K562 (cell line): Measurements from ENCODE around the gene LIMCH1. TPM values are rescaled to one million over a fixed set of nuclear protein-coding genes. Genes with fewer than 3 reads are reported as not detected.

ENCODE experiments used
- ATAC-seq: fragments of 200-7000 bp; cut with Tn5 transposase; 3 replicates; pipeline ENCODE4 v1.9.1; 2020; ENCODE audit warnings: moderate library complexity
- BruUV-seq: library from RNA; stranded (reverse); fragments of 400-500 nt; replicated peaks from 2 replicates; lab custom pipeline; 2021; lab: Mats Ljungman, UMichigan
- CTCF ChIA-PET: fragments of 300-600 bp; formaldehyde crosslinking; extraction: SDS; loops from one replicate; lab custom pipeline; 2021; ENCODE audit warnings: low intra/inter-chr PET ratio; lab: Yijun Ruan, JAX
- POLR2A ChIA-PET: fragments of 300-600, 350-650 bp; sonication (Branson Sonifier 250); formaldehyde crosslinking; extraction: SDS; loops from one replicate; lab custom pipeline; 2021; ENCODE audit warnings: antibody characterized with exemption, inconsistent platforms; lab: Yijun Ruan, JAX
- DNase-seq, 4 experiments: peaks; one replicate each; pipeline versions ENCODE4 v3.0.0 to v3.0.0-alpha.2; 2011 to 2018; ENCODE audit warnings: low spot score in 3 of 4, mixed read lengths in 3 of 4; ENCODE audit errors: extremely low read depth in 1 of 4
- FAIRE-seq: peaks from 2 replicates; lab custom pipeline; 2011; peaks lifted over from hg19 to GRCh38; lab: Jason Lieb, UNC
- H2AFZ ChIP-seq: 2 replicates; pipeline ENCODE4 v1.6.0; 2011; ENCODE audit warnings: low read depth, low read length, control low read depth, inconsistent platforms
- H3K27ac ChIP-seq: fragments of 200-600 bp; 3 replicates; pipeline ENCODE4 v1.8.0; 2011; ENCODE audit warnings: low read depth, mild to moderate bottlenecking, control low read depth, inconsistent platforms, low read length, moderate library complexity, mixed read lengths; ENCODE audit errors: extremely low read depth
- H3K27me3 ChIP-seq, 2 experiments: fragments of 300-600 bp in 1 of 2; 2 replicates in 1 of 2; 3 replicates in 1 of 2; pipeline versions ENCODE4 v1.6.0 to v1.8.0; 2011; ENCODE audit warnings: inconsistent platforms in 2 of 2, low read length in 2 of 2, mild to moderate bottlenecking in 1 of 2, mixed read lengths in 1 of 2, moderate library complexity in 1 of 2; ENCODE audit not compliant: control insufficient read depth in 2 of 2, insufficient read depth in 2 of 2
- H3K36me3 ChIP-seq: fragments of 300-600 bp; 3 replicates; pipeline ENCODE4 v1.8.0; 2011; ENCODE audit warnings: mild to moderate bottlenecking, low read length, inconsistent platforms; ENCODE audit not compliant: control insufficient read depth, insufficient read depth
- H3K4me1 ChIP-seq, 2 experiments: fragments of 200-600 bp in 1 of 2; replicated peaks in 1 of 2; 2 replicates in 1 of 2; 3 replicates in 1 of 2; pipeline versions ENCODE4 v1.5.1 to v1.8.0; 2011; ENCODE audit warnings: inconsistent platforms in 2 of 2, low read length in 2 of 2, mild to moderate bottlenecking in 1 of 2, mixed read lengths in 1 of 2, moderate library complexity in 1 of 2; ENCODE audit not compliant: control insufficient read depth in 2 of 2, insufficient read depth in 2 of 2
- H3K4me2 ChIP-seq: 2 replicates; pipeline ENCODE4 v1.6.1; 2011; ENCODE audit warnings: low read length, control low read depth, inconsistent platforms, mixed read lengths; ENCODE audit not compliant: insufficient read depth
- H3K4me3 ChIP-seq: fragments of 200-600 bp; sonication (generic), shearing (Covaris generic); 2 replicates; pipeline ENCODE4 v1.5.1; 2016; ENCODE audit warnings: control low read depth, inconsistent platforms
- H3K79me2 ChIP-seq: fragments of 200-600 bp; 3 replicates; pipeline ENCODE4 v1.8.0; 2011; ENCODE audit warnings: low read length, inconsistent platforms; ENCODE audit not compliant: control insufficient read depth, insufficient read depth
- H3K9ac ChIP-seq, 2 experiments: 2 replicates each; pipeline versions ENCODE4 v1.6.0 to v1.6.1; 2011; ENCODE audit warnings: low read depth in 2 of 2, low read length in 2 of 2, control low read depth in 1 of 2, inconsistent platforms in 1 of 2, mild to moderate bottlenecking in 1 of 2, mixed read lengths in 1 of 2; ENCODE audit not compliant: insufficient read depth in 1 of 2
- H3K9me1 ChIP-seq: one replicate; pipeline ENCODE4 v1.6.0; 2011; ENCODE audit warnings: inconsistent platforms, mild to moderate bottlenecking, low read length, moderate library complexity; ENCODE audit not compliant: control insufficient read depth, insufficient read depth
- H3K9me3 ChIP-seq: replicated peaks from 2 replicates; pipeline ENCODE4 v1.5.1; 2011; ENCODE audit warnings: low read depth, low read length, inconsistent platforms; ENCODE audit not compliant: control insufficient read depth, insufficient read depth
- H4K20me1 ChIP-seq: replicated peaks from 2 replicates; pipeline ENCODE4 v1.6.1; 2011; ENCODE audit warnings: low read length, inconsistent platforms, mixed read lengths; ENCODE audit not compliant: control insufficient read depth, insufficient read depth
- CREB3 ChIP-seq: fragments of 450-650 bp; conservative IDR thresholded peaks from 2 replicates; pipeline ENCODE4 v1.6.1; 2016; ENCODE audit warnings: missing genetic modification characterization, low read depth, mild to moderate bottlenecking, missing compliant biosample characterization, moderate library complexity
- CREB5 ChIP-seq: fragments of 250-450 bp; sonication (Bioruptor Pico); IDR thresholded peaks from 2 replicates; pipeline ENCODE4 v1.5.0; 2020; ENCODE audit warnings: mild to moderate bottlenecking
- DMBX1 ChIP-seq: fragments of 250-450 bp; sonication (Bioruptor Pico); IDR thresholded peaks from 2 replicates; pipeline ENCODE4 v1.8.0; 2022; ENCODE audit warnings: inconsistent platforms, mild to moderate bottlenecking, moderate library complexity, borderline replicate concordance
- GMEB1 ChIP-seq: fragments of 250-450 bp; sonication (Bioruptor Pico); IDR thresholded peaks from 2 replicates; pipeline ENCODE4 v1.4.0; 2020; ENCODE audit warnings: mild to moderate bottlenecking
- GTF2B ChIP-seq: IDR thresholded peaks from 2 replicates; pipeline ENCODE4 v1.6.1; 2011; ENCODE audit not compliant: insufficient read length; ENCODE audit errors: extremely low read depth
- MBD2 ChIP-seq: sonication (generic); IDR thresholded peaks from 2 replicates; pipeline ENCODE4 v1.6.1; 2016; ENCODE audit warnings: low read depth, borderline replicate concordance
- NFXL1 ChIP-seq: fragments of 450-650 bp; formaldehyde crosslinking; IDR thresholded peaks from 2 replicates; pipeline ENCODE4 v1.4.0; 2021; ENCODE audit warnings: mild to moderate bottlenecking
- RAD21 ChIP-seq, 2 experiments: fragments of 250-450 bp in 1 of 2; fragments of 450-650 bp in 1 of 2; sonication (Bioruptor Pico) in 1 of 2; formaldehyde crosslinking in 1 of 2; IDR thresholded peaks in 1 of 2; conservative IDR thresholded peaks in 1 of 2; 2 replicates each; pipeline versions ENCODE4 v1.4.0 to v1.8.0; 2020 to 2022; ENCODE audit warnings: mild to moderate bottlenecking in 2 of 2, moderate library complexity in 1 of 2
- SNIP1 ChIP-seq: fragments of 450-650 bp; IDR thresholded peaks from 2 replicates; pipeline ENCODE4 v1.7.1; 2017; ENCODE audit warnings: low read depth, mild to moderate bottlenecking
- ZBTB7A ChIP-seq: IDR thresholded peaks from 2 replicates; pipeline ENCODE4 v1.6.1; 2011; ENCODE audit warnings: low read depth, mild to moderate bottlenecking, low read length, moderate library complexity, borderline replicate concordance; ENCODE audit not compliant: control insufficient read depth
- ZC3H4 ChIP-seq: sonication (generic); formaldehyde crosslinking; IDR thresholded peaks from 2 replicates; pipeline ENCODE4 v1.9.0; 2021; ENCODE audit warnings: missing genetic modification reagents, borderline replicate concordance
- ZNF121 ChIP-seq: sonication (generic); formaldehyde crosslinking; conservative IDR thresholded peaks from 2 replicates; pipeline ENCODE4 v1.8.0; 2022; ENCODE audit warnings: missing genetic modification reagents
- ZNF175 ChIP-seq: fragments of 200-800 bp; sonication (Bioruptor generic); IDR thresholded peaks from 2 replicates; pipeline ENCODE4 v1.6.1; 2016; ENCODE audit warnings: low read depth, mild to moderate bottlenecking, missing genetic modification characterization, missing compliant biosample characterization
- ZNF408 ChIP-seq: fragments of 250-450 bp; sonication (Bioruptor Pico); IDR thresholded peaks from 2 replicates; pipeline ENCODE4 v1.4.0; 2020; ENCODE audit warnings: low read depth, mild to moderate bottlenecking, moderate library complexity
- WGBS: fragments of 100-300 bp; shearing (Covaris generic); methylation state at CpG from one replicate; pipeline ENCODE4 v1.1.6; 2016; ENCODE audit warnings: low coverage, mixed read lengths; ENCODE audit not compliant: insufficient coverage; ENCODE audit errors: missing lambda C conversion rate; 5-methylcytosine and 5-hydroxymethylcytosine counted together
- in situ Hi-C: fragments of 300-500 bp; cut with MboI; formaldehyde crosslinking; loops from 4 replicates; pipeline ENCODE4 v1.15.0; 2018; ENCODE audit warnings: inconsistent platforms, mixed read lengths
- intact Hi-C: fragments of 100-400 bp; cut with micrococcal nuclease; formaldehyde crosslinking; loops from 2 replicates; pipeline ENCODE4 v1.14.2; 2022
- polyA plus RNA-seq, 8 experiments: library from polyadenylated mRNA; depleted of rRNA in 4 of 8; stranded (reverse) in 5 of 8; unstranded in 3 of 8; fragments of >200 nt; fragmentation: Nextera tagmentation in 2 of 8; fragmentation: Illumina TruSeq in 1 of 8; extraction: Ambion mirVana in 2 of 8; extraction: Trizol in 1 of 8; gene quantifications; 2 replicates each; pipeline versions ENCODE4 v1.2.1 to v1.2.3, GENCODE V29; 2011 to 2014; ENCODE audit warnings: inconsistent platforms in 1 of 8, missing spikeins in 1 of 8
- total RNA-seq, 7 experiments: library from RNA; depleted of rRNA in 6 of 7; stranded (reverse); fragments of >200 nt in 6 of 7; fragmentation: Illumina TruSeq in 2 of 7; extraction: Trizol in 2 of 7; gene quantifications; 2 replicates each; pipeline versions ENCODE4 v1.2.1 to v1.2.3, GENCODE V29; 2011 to 2021; ENCODE audit warnings: low replicate concordance in 1 of 7

Gene LIMCH1
- total and polyA plus RNA-seq, 9 of the 15 experiments (the other 6 are each of a cell fraction or from before 2014, with no cell fraction given): 0.35 TPM; not detected in 8

GRCh38 chr4:41660352-41660751, 122.4 kb downstream of the LIMCH1 start (continued):
- TF ChIP-seq CREB3 (tag): no peak
- no peak for TF ChIP-seq SNIP1
- TF ChIP-seq ZBTB7A: no peak
- TF ChIP-seq MBD2: no peak
- TF ChIP-seq ZNF175 (CRISPR knock-in tag): no peak
- no peak for TF ChIP-seq NFXL1 (CRISPR knock-in tag)
- TF ChIP-seq GTF2B: no peak
- no peak for TF ChIP-seq ZC3H4

GRCh38 chr4:41661442-41662076, 123.6 kb downstream of the LIMCH1 start:
- H3K9me3 ChIP-seq: no peaks in the 10 kb centered on the region
- no peaks in the 10 kb centered on the region for H4K20me1 ChIP-seq
- no peaks in the 10 kb centered on the region for H3K36me3 ChIP-seq
- H3K4me2 ChIP-seq: no peak overlapping the region
- no peak overlapping the region for H3K9ac ChIP-seq
- no peaks in the 10 kb centered on the region for H3K4me1 ChIP-seq
- 12% methylated on average over 7 of the region's 7 CpGs for WGBS
- no peaks in the 10 kb centered on the region for H3K9me1 ChIP-seq
- POLR2A ChIA-PET: interaction anchor here (1.0 kb wide), 1 partner anchor 13 kb away, joined by 3 read pairs; no protein-coding TSS in a partner anchor
- in situ Hi-C loops: no loop called here
- no TSS peak for BruUV-seq
- FAIRE-seq (peak; percentile 83), DNase-seq (peak; percentile 56 to 66 (median 64)), ATAC-seq (peak; percentile 86)
- no peak overlapping the region for H3K27ac ChIP-seq
- H3K4me3 ChIP-seq: no peak overlapping the region
- CTCF ChIA-PET: interaction anchor here (0.6 to 2.5 kb wide), 3 partner anchors 381 to 734 kb away, joined by 4 to 18 read pairs (median 5); no protein-coding TSS in a partner anchor
- H2AFZ ChIP-seq: no peak overlapping the region
- intact Hi-C loops: loop anchor here (1.0 kb wide), 1 partner anchor 380 kb away; no protein-coding TSS in a partner anchor
- H3K27me3 ChIP-seq: peaks cover 0 to 5% of the 10 kb centered on the region in 2 experiments; a peak in 2 of 5 replicates
- H3K79me2 ChIP-seq: no peaks in the 10 kb centered on the region
- TF ChIP-seq DMBX1 (no peak), RAD21 (CRISPR knock-in tag; conservative IDR thresholded peaks at IDR 0.05 in 1 of 2, IDR thresholded peaks at IDR 0.05 in 1 of 2) (peak; percentile 73 to 74), GMEB1 (CRISPR knock-in tag) (no peak), ZNF408 (CRISPR knock-in tag) (no peak), CREB5 (no peak), ZNF121 (no peak)
